Peyer's patch (tissue), 4 donors: Measurements from ENCODE around the gene CDH6. TPM values are rescaled to one million over a fixed set of nuclear protein-coding genes. Genes with fewer than 3 reads are reported as not detected.

Experiments used
- DNase-seq, 3 donors: peaks; one replicate each; pipeline ENCODE4 v3.0.0-alpha.2; 2017 to 2019
- H3K27ac ChIP-seq, 4 donors: fragments of 200-600 bp; sonication (generic); one replicate each; pipeline ENCODE4 v1.5.1; 2016 to 2019
- H3K27me3 ChIP-seq, 2 donors: fragments of 200-600 bp; sonication (generic); one replicate each; pipeline ENCODE4 v1.5.1; 2019
- H3K36me3 ChIP-seq, 3 donors: fragments of 200-600 bp; sonication (generic); one replicate each; pipeline ENCODE4 v1.5.1; 2016 to 2019
- H3K4me1 ChIP-seq, 4 donors: fragments of 200-600 bp; sonication (generic); one replicate each; pipeline ENCODE4 v1.5.1; 2016 to 2019
- H3K4me3 ChIP-seq, 4 donors: fragments of 200-600 bp; sonication (generic); 1 replicate in 3 of 4; 2 replicates in 1 of 4; pipeline ENCODE4 v1.5.1; 2016 to 2019; ENCODE audit warnings: mild to moderate bottlenecking in 1 of 4
- H3K9me3 ChIP-seq, 4 donors: fragments of 200-600 bp; sonication (generic); one replicate each; pipeline ENCODE4 v1.5.1; 2016 to 2019; ENCODE audit warnings: mild to moderate bottlenecking in 1 of 4
- POLR2A ChIP-seq, 2 donors: fragments of 450-650 bp; IDR thresholded peaks; one replicate each; pipeline ENCODE4 v1.5.1; 2017; ENCODE audit warnings: antibody characterized with exemption in 2 of 2, mild to moderate bottlenecking in 2 of 2, moderate library complexity in 2 of 2
- total RNA-seq, 4 donors: library from RNA; depleted of rRNA; stranded (reverse); fragments of >200 nt; gene quantifications; one replicate each; pipeline ENCODE4 v1.1.0, GENCODE V29; 2016
- TF ChIP-seq, protein P1 (sequence below), 6 experiments: fragments of 450-650 bp in 4 of 6; fragments of 200-600 bp in 2 of 6; sonication (generic) in 1 of 6; IDR thresholded peaks; one replicate each; pipeline ENCODE4 v1.5.1; 2017 to 2019; ENCODE audit warnings: antibody characterized with exemption in 6 of 6, mild to moderate bottlenecking in 3 of 6, moderate library complexity in 1 of 6

Gene CDH6
- total RNA-seq, 4 donors from 2014 or later = 0.85 to 5.8 (median 1.1) TPM

DNA sequence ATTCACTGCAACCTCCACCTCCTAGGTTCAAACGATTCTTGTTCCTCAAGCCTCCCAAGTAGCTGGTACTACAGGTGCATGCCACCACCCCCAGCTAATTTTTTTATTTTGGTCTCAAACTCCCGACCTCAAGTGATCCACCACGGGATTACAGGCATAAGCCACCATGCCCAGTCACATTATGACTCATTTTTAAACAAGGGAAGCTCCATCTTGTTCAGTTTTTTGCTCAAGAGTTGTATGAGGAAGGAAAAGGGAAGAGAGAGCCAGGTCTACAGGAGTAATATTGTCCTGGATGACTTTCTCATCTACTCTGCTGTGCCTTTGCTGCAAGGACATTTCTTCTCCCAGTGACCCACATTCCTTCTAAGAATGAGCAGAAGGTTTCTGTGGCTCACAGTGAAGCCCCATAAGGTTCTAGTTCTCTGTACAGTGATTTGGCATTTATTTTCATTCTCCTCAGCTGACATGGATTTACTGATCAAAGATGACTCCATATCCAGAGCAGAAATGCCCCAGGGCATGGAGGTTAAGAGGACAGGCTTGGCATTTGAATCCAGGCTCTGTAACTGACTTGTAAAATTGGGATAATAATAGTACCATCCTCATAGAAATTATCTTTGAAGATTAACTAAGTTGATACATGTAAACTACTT, 153.5 kb downstream of the CDH6 start:
- H3K4me1 ChIP-seq = no peaks in the 10 kb centered on the region
- H3K9me3 ChIP-seq = no peaks in the 10 kb centered on the region

DNA sequence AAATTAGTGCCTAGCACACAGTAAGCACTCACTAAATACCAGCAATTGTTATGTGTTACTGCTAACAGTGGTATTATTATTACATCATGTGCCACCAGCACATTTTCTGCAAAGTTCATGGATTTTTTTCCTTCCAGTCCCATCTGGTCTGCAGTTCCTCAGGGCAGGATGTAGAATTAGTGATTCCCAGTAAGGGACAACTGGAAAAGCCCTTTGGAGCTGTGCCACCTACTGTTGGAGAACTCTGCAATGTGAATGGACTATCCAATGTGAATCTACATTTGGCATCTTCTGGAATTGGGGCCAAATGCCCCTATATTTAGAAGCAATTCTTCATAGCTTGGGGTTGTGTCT, 154.0 kb downstream of the CDH6 start:
- Histone ChIP-seq H3K27ac (no peak overlapping the region), H3K9me3 (no peaks in the 10 kb centered on the region), H3K4me1 (no peaks in the 10 kb centered on the region), H3K4me3 (no peak overlapping the region), H3K36me3 (no peaks in the 10 kb centered on the region), H3K27me3 (no peaks in the 10 kb centered on the region)
- no peak for DNase-seq
- TF ChIP-seq, protein P1, sequence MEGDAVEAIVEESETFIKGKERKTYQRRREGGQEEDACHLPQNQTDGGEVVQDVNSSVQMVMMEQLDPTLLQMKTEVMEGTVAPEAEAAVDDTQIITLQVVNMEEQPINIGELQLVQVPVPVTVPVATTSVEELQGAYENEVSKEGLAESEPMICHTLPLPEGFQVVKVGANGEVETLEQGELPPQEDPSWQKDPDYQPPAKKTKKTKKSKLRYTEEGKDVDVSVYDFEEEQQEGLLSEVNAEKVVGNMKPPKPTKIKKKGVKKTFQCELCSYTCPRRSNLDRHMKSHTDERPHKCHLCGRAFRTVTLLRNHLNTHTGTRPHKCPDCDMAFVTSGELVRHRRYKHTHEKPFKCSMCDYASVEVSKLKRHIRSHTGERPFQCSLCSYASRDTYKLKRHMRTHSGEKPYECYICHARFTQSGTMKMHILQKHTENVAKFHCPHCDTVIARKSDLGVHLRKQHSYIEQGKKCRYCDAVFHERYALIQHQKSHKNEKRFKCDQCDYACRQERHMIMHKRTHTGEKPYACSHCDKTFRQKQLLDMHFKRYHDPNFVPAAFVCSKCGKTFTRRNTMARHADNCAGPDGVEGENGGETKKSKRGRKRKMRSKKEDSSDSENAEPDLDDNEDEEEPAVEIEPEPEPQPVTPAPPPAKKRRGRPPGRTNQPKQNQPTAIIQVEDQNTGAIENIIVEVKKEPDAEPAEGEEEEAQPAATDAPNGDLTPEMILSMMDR (IDR thresholded peaks at IDR 0.05) = no peak
- TF ChIP-seq POLR2A (IDR thresholded peaks at IDR 0.05) = no peak

More for the DNA sequence above, 153.5 kb downstream of the CDH6 start:
- Histone ChIP-seq H3K36me3 (no peaks in the 10 kb centered on the region), H3K4me3 (no peak overlapping the region), H3K27ac (no peak overlapping the region), H3K27me3 (no peaks in the 10 kb centered on the region)
- no peak for DNase-seq
- TF ChIP-seq, protein P1 (IDR thresholded peaks at IDR 0.05) = no peak
- no peak for TF ChIP-seq POLR2A (IDR thresholded peaks at IDR 0.05)

DNA sequence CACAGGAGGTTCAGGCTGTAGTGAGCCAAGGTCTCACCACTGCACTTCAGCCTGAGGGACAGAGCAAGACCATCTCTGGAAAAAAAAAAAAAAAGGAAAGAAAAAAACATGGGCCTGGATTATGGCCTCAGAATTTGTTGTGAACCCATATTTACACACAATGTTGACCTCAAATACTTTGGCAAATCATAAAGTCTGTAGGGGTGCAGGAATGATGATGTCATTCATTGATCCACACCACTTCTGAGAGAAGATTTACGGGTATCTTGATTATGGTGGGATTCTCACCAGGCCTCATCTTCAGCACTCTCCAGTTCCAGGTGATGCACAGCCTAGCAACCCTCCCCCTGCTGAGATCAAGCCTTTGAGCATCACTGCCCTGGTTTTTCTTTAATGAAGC, 156.9 kb downstream of the CDH6 start:
- Histone ChIP-seq H3K27ac (no peak overlapping the region), H3K36me3 (no peaks in the 10 kb centered on the region), H3K27me3 (no peaks in the 10 kb centered on the region), H3K4me1 (no peaks in the 10 kb centered on the region), H3K4me3 (no peak overlapping the region), H3K9me3 (no peaks in the 10 kb centered on the region)
- no peak for DNase-seq
- TF ChIP-seq, protein P1 (IDR thresholded peaks at IDR 0.05) = no peak
- no peak for TF ChIP-seq POLR2A (IDR thresholded peaks at IDR 0.05)

DNA sequence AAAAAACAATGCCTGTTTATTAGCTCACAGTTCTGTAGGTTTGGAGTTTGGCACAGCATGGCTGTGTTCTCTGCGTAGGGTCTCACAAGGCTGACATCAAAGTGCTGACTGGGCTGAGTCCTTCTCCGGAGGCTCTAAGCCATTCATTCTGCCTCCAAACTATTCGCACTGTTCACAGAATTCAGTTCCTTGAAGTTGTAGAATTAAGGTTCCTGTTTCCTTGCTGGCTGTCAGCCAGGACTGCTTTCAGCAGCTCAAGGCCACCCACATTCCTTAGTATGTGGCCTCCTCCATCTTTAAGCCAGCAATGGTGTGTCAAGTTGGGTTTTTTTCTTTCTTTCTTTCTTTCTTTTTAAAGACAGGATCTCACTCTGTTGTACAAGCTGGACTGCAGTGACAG, 161.9 kb downstream of the CDH6 start:
- no peak for DNase-seq
- H3K36me3 ChIP-seq = no peaks in the 10 kb centered on the region
- H3K4me3 ChIP-seq = no peak overlapping the region
- H3K4me1 ChIP-seq = no peaks in the 10 kb centered on the region
- no peaks in the 10 kb centered on the region for H3K27me3 ChIP-seq
- TF ChIP-seq, protein P1 (IDR thresholded peaks at IDR 0.05) = no peak
- no peak for TF ChIP-seq POLR2A (IDR thresholded peaks at IDR 0.05)
- no peaks in the 10 kb centered on the region for H3K9me3 ChIP-seq
- no peak overlapping the region for H3K27ac ChIP-seq

DNA sequence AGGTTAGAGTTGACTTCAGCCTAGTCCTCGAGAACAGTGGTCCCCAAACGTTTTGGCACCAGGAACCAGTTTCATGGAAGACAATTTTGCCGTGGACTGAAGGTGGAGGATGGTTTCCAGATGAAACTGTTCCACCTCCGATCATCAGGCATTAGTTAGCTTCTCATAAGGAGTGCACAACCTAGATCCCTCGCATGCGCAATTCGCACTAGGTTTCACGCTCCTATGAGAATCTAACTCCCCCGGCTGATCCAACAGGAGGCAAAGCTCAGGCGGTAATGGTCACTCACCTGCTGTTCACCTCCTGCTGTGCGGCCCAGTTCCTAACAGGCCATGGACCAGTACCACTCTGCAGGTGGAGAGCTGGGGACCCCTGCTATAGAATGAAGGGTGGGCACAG, 163.6 kb downstream of the CDH6 start:
- TF ChIP-seq, protein P1 (IDR thresholded peaks at IDR 0.05) = no peak
- no peak for TF ChIP-seq POLR2A (IDR thresholded peaks at IDR 0.05)
- Histone ChIP-seq H3K27me3 (no peaks in the 10 kb centered on the region), H3K9me3 (no peaks in the 10 kb centered on the region), H3K4me3 (no peak overlapping the region), H3K36me3 (no peaks in the 10 kb centered on the region), H3K27ac (no peak overlapping the region), H3K4me1 (no peaks in the 10 kb centered on the region)
- no peak for DNase-seq

DNA sequence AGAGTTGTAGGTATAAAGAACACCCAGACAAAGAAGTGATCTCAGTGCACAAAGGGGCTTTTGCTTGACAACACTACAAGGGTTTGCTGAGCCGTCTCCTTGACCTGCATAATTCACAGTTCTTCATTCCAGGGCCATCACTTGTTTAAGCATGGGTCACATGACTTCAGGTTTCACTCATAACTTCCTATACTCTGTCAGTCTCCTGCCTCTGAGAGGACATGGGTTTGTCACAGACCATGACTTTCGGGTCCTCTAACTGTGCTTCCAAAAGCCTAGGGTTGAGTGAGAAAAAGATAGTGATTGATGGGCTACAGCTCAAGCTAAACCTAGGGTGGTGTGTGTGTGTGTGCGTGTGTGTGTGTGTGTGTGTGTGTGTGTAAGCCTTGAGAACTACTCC, 166.4 kb downstream of the CDH6 start:
- H3K9me3 ChIP-seq = no peaks in the 10 kb centered on the region
- TF ChIP-seq POLR2A (IDR thresholded peaks at IDR 0.05) = no peak
- TF ChIP-seq, protein P1 (IDR thresholded peaks at IDR 0.05) = no peak
- H3K36me3 ChIP-seq = no peaks in the 10 kb centered on the region
- H3K27me3 ChIP-seq = no peaks in the 10 kb centered on the region
- no peak for DNase-seq
- no peak overlapping the region for H3K27ac ChIP-seq
- no peaks in the 10 kb centered on the region for H3K4me1 ChIP-seq
- no peak overlapping the region for H3K4me3 ChIP-seq
